Liver (tissue), 3 donors: ENCODE data around the gene SCN8A.

Experiments
- CTCF ChIP-seq: fragments of 150-350 bp; IDR thresholded peaks from 2 replicates; pipeline ENCODE4 v1.5.1; 2017; ENCODE audit warnings: improper control_type of control experiment, low read depth, low read length; ENCODE audit not compliant: missing input control
- EGR1 ChIP-seq, 2 donors: IDR thresholded peaks; 2 replicates each; pipeline ENCODE4 v1.6.1; 2016 to 2018; ENCODE audit warnings: antibody characterized with exemption in 2 of 2, low read depth in 2 of 2
- FOXA1 ChIP-seq: IDR thresholded peaks from 2 replicates; pipeline ENCODE4 v1.6.1; 2016; ENCODE audit warnings: antibody characterized with exemption
- GABPA ChIP-seq, 2 donors: IDR thresholded peaks in 1 of 2; conservative IDR thresholded peaks in 1 of 2; 2 replicates each; pipeline ENCODE4 v1.6.1; 2016; ENCODE audit warnings: antibody characterized with exemption in 2 of 2, mild to moderate bottlenecking in 1 of 2, moderate library complexity in 1 of 2
- JUND ChIP-seq, 2 donors: IDR thresholded peaks; 2 replicates each; pipeline ENCODE4 v1.6.1; 2016; ENCODE audit warnings: antibody characterized with exemption in 2 of 2
- MAX ChIP-seq: IDR thresholded peaks from 2 replicates; pipeline ENCODE4 v1.6.1; 2016; ENCODE audit warnings: antibody characterized with exemption
- RAD21 ChIP-seq, 2 donors: IDR thresholded peaks; 2 replicates each; pipeline ENCODE4 v1.6.1; 2016; ENCODE audit warnings: antibody characterized with exemption in 2 of 2, mild to moderate bottlenecking in 2 of 2
- REST ChIP-seq: IDR thresholded peaks from 2 replicates; pipeline ENCODE4 v1.6.1; 2016; ENCODE audit warnings: antibody characterized with exemption, mild to moderate bottlenecking
- RXRA ChIP-seq, 2 donors: IDR thresholded peaks; 2 replicates each; pipeline ENCODE4 v1.6.1; 2017 to 2018; ENCODE audit warnings: antibody characterized with exemption in 2 of 2, mild to moderate bottlenecking in 1 of 2
- SP1 ChIP-seq: IDR thresholded peaks from 2 replicates; pipeline ENCODE4 v1.6.1; 2018; ENCODE audit warnings: antibody characterized with exemption, mild to moderate bottlenecking
- TAF1 ChIP-seq: conservative IDR thresholded peaks from 2 replicates; pipeline ENCODE4 v1.6.1; 2016; ENCODE audit warnings: antibody characterized with exemption, mild to moderate bottlenecking
- YY1 ChIP-seq: IDR thresholded peaks from 2 replicates; pipeline ENCODE4 v1.6.1; 2016; ENCODE audit warnings: antibody characterized with exemption, mild to moderate bottlenecking
- TF ChIP-seq, protein P1 (sequence below): IDR thresholded peaks from 2 replicates; pipeline ENCODE4 v1.6.1; 2016; ENCODE audit warnings: antibody characterized with exemption
- TF ChIP-seq, protein P2 (sequence below): IDR thresholded peaks from 2 replicates; pipeline ENCODE4 v1.6.1; 2016; ENCODE audit warnings: antibody characterized with exemption
- donor health status: healthy.
- donor health status: healthy.

- no peak for TF ChIP-seq RAD21 (IDR thresholded peaks at IDR 0.05)
- no peak for TF ChIP-seq REST
- TF ChIP-seq CTCF = no peak
- no peak for TF ChIP-seq TAF1
- TF ChIP-seq, protein P1, sequence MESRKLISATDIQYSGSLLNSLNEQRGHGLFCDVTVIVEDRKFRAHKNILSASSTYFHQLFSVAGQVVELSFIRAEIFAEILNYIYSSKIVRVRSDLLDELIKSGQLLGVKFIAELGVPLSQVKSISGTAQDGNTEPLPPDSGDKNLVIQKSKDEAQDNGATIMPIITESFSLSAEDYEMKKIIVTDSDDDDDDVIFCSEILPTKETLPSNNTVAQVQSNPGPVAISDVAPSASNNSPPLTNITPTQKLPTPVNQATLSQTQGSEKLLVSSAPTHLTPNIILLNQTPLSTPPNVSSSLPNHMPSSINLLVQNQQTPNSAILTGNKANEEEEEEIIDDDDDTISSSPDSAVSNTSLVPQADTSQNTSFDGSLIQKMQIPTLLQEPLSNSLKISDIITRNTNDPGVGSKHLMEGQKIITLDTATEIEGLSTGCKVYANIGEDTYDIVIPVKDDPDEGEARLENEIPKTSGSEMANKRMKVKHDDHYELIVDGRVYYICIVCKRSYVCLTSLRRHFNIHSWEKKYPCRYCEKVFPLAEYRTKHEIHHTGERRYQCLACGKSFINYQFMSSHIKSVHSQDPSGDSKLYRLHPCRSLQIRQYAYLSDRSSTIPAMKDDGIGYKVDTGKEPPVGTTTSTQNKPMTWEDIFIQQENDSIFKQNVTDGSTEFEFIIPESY = no peak
- TF ChIP-seq JUND (IDR thresholded peaks at IDR 0.05) = no peak
- TF ChIP-seq, protein P2, sequence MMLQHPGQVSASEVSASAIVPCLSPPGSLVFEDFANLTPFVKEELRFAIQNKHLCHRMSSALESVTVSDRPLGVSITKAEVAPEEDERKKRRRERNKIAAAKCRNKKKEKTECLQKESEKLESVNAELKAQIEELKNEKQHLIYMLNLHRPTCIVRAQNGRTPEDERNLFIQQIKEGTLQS = no peak
- TF ChIP-seq RXRA (IDR thresholded peaks at IDR 0.05) = no peak
- no peak for TF ChIP-seq GABPA (IDR thresholded peaks at IDR 0.05 in 1 of 2, conservative IDR thresholded peaks at IDR 0.05 in 1 of 2)
- no peak for TF ChIP-seq MAX
- TF ChIP-seq SP1 = no peak
- no peak for TF ChIP-seq YY1
- no peak for TF ChIP-seq EGR1 (IDR thresholded peaks at IDR 0.05; ENCODE audit: low read depth in 2 of 2)
- no peak for TF ChIP-seq FOXA1
These were observed 85.8 kb downstream of the SCN8A start for GRCh38 chr12:51676875-51677274.
